ENCODE data around the gene TSPEAR.

TSPEAR gene

DNA sequence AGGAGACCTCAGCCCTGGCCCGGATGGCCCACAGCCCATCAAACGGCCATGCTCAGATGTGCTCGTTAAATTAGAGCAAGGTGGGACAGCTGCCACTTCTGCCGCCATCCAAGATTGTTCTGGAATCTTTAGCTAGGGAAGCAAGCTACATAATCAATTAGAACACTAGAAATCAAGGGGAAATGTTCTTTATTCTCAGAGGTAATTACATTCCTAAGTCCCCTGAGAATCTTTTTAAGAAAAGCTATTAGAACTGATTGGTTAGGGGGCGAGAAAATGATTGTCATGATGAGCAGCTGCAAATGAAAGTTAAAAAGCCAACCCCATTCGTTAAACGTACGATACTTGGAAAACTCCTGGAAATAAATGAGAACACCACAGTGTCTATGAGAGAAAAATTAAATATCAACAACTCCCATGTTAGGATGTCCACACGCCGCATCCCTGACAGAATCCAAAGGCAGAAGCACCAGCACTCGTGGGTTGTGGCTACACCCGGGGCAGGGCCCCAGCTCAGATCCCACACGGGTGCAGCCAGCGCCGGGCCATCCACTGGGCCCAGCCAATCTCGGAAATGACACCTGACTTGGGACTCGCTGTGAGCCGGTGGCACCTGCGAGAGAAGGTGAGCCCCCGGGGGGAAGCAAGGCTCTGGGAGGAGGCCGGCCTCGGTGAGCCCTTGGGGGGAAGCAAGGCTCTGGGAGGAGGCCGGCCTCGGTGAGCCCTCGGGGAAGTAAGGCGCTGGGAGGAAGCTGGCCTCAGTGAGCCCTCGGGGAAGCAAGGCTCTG lies 209.0 kb downstream of the TSPEAR start:
- DNase-seq (ENCODE audit: low spot score) = no peak

GRCh38 chr21:44500111-44500510 lies 211.3 kb downstream of the TSPEAR start:
- no peak for DNase-seq (ENCODE audit: low spot score)

GRCh38 chr21:44499631-44500030 lies 211.7 kb downstream of the TSPEAR start:
- DNase-seq (ENCODE audit: low spot score) = no peak

- no peak for DNase-seq (ENCODE audit: low spot score)
Measured at GRCh38 chr21:44499211-44499560, 212.2 kb downstream of the TSPEAR start.

GRCh38 chr21:44498280-44499210 lies 212.8 kb downstream of the TSPEAR start:
- DNase-seq (ENCODE audit: low spot score) = no peak

DNA sequence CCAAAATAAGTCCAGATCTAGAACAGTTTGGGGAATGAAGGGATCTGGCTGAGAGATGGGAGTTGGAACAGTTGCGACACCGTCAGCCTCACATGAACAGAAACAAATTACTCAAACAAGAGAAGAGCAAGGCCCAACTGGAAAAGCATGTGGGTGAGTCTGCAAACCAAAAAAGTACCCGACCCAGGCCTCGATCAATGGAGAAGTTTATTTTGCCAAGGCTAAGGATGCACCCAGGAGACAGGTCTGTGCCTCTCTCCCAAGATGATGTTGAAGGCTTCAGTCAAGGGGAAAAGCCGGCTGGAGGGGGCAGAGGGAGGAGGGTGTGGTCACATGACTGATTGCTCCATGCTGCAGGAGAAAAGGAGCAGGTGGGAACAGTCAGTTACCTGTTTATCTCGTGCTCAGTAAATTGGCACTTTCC lies 213.7 kb downstream of the TSPEAR start:
- DNase-seq (ENCODE audit: low spot score) = no peak

- no peak for DNase-seq (ENCODE audit: low spot score)
Measured at GRCh38 chr21:44496564-44497550, 214.5 kb downstream of the TSPEAR start.

GRCh38 chr21:44495611-44496563 lies 215.5 kb downstream of the TSPEAR start:
- no peak for DNase-seq (ENCODE audit: low spot score)

- no peak for DNase-seq (ENCODE audit: low spot score)
Measured at GRCh38 chr21:44494956-44495355, 216.4 kb downstream of the TSPEAR start.

DNA sequence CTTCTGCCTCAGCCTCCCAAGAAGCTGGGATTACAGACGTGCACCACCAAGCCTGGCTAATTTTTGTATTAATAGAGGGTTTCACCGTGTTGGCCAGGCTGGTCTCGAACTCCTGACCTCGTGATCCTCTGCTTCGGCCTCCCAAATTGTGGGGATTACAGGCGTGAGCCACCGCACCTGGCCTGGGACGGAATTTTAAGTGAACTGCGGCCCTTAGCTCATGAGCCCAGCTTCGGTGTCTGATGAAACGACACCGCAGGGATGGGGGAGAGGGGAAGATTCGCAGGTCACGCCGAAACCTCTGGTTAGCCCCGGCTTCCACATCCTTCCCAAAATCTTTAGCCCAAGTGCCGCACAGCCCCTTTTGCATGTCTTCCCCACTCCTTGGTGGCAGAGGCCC lies 217.0 kb downstream of the TSPEAR start:
- DNase-seq (ENCODE audit: low spot score) = no peak

DNA sequence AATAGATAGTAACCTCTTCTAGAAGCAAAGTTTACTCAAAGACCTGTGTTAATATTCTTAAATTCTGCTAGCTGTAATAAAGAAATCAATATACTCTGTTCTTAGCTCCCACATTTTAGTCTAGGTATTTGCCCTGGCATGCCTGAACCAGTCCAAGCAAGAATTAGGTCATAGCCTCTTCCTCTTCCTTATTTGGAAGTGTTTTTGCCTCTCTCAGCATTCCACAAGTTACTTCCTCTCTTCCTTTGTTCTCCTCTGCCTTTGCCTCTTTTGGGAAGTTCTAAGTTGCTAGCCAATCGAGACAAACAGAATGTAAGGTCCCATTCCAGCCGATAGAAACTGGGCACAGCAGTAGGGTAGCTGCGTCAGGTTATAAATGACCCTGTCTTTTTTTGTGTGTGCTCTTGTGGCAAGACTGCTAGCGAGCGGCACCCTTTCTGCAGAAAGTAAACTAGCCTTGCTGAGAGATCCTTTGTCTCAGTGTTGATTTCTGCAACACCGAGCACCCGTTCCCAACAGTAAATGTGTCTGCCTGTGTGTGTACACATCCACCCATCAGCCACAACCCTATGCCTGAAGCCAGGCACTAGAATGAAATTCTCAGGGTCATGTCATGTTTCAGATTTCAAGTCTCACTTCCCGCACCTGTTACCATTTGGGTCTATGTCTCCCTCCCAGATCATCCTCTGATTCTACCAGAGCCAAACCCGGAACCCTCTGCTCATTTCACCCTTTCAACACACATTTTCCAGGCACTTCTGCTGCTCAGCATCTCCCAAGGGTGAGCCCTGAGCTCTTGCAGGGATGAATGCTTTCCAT lies 218.6 kb downstream of the TSPEAR start:
- no peak for DNase-seq (ENCODE audit: low spot score)

GRCh38 chr21:44490816-44491215 lies 220.6 kb downstream of the TSPEAR start:
- DNase-seq (ENCODE audit: low spot score) = no peak

DNA sequence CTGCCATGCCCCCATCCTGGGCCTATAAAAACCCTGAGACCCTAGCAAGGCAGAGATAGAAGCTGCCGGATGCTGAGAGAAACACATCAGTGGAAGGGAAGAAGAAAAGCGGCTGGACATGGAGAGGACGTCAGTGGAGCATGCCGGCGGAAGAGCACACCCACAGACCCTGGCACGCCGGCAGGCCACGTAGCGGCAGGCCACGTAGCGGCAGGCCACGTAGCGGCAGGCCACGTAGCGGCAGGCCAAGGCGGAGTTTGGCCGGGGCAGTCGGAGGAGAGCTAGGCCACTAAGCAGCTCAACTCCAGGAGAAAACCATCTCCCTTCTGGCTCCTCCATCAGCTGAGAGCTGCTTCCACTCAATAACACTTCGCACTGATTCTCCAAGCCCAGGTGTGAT lies 221.0 kb downstream of the TSPEAR start:
- no peak for DNase-seq (ENCODE audit: low spot score)

- no peak for DNase-seq (ENCODE audit: low spot score)
Measured at GRCh38 chr21:44489962-44490361, 221.4 kb downstream of the TSPEAR start.

DNA sequence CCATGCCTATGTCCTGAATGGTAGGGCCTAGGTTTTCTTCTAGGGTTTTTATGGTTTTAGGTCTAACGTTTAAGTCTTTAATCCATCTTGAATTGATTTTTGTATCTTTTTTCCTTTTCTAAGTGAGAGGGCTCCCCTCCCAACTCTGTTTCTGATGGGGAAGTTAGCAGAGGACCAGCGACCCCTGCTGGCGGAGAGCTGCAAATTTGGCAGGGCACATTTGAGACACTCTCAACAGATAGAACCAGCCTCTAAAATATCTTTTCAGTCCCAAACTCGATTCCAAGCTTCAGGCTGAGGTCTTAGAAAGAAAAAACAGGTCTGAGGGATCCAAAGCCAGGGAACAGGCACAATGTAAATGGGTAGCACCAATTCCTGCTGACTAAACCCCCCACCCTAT lies 223.5 kb downstream of the TSPEAR start:
- DNase-seq (ENCODE audit: low spot score) = peak; percentile 36

DNA sequence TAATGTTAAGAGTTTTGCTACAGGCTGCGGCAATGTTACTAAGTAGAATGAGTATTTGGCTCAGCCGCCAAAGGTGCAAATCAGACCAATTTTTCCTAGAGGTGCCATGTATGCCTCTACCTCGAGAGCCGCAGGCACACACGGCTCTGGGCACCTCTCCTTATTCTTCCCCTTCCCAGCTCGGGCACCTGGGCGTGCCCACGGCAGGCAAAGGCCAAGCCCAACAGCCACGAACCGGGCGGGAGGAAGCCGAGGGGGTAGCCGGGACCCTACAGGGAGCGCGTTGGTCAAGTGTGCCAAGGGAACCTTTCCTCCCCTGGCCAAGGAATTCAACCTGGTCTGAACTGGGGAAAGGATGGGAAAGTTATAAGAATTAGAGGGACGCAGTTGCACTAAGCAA lies 225.1 kb downstream of the TSPEAR start:
- DNase-seq (ENCODE audit: low spot score) = no peak

GRCh38 chr21:44485796-44486195 lies 225.6 kb downstream of the TSPEAR start:
- DNase-seq (ENCODE audit: low spot score) = no peak

GRCh38 chr21:44485254-44485793 lies 226.0 kb downstream of the TSPEAR start:
- DNase-seq (ENCODE audit: low spot score) = no peak

- DNase-seq (ENCODE audit: low spot score) = no peak
Measured at GRCh38 chr21:44484498-44485253, 226.7 kb downstream of the TSPEAR start.
